ENCODE data around the gene ZC3H15. TPM values are rescaled to one million over a fixed set of nuclear protein-coding genes. Genes with fewer than 3 reads are reported as not detected.
A peak's percentile ranks its signal among the peaks of the same experiment; 100 is the strongest.

The ZC3H15 gene
- total RNA-seq, 1 donor from 2014 or later, result 17.5 TPM

DNA sequence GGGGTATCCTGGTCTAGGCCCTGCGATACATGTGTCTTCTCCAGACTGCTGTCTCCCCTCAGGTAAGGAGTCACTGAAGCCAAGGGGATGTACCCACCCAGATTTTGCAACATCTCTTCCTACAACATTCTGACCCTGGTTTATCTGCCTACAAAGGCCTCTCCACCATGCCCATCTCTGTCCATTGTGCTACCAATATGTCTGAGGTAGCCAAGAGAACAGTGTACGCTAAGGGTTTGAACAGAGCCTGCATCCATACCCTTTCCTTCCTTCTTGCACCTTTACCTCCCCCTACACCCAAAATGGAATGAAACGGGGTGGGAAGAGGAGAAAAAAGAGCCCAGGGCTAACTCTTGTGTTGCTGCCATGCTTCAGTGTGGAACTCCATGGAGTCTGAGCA is 11.9 kb downstream of the ZC3H15 start:
- intact Hi-C loops (cut with DNase I), result no loop called here
- no peak overlapping the region for H3K27ac ChIP-seq
- no peaks in the 10 kb centered on the region for H3K9me3 ChIP-seq
- peaks cover 32 to 60% of the 10 kb centered on the region in 2 donors for H3K36me3 ChIP-seq
- H3K27me3 ChIP-seq, result no peaks in the 10 kb centered on the region
- H3K4me3 ChIP-seq, result no peak overlapping the region
- DNase-seq (ENCODE audit: low spot score in 2 of 2), result no peak
- H3K4me1 ChIP-seq, result no peaks in the 10 kb centered on the region
- TF ChIP-seq, protein P1, sequence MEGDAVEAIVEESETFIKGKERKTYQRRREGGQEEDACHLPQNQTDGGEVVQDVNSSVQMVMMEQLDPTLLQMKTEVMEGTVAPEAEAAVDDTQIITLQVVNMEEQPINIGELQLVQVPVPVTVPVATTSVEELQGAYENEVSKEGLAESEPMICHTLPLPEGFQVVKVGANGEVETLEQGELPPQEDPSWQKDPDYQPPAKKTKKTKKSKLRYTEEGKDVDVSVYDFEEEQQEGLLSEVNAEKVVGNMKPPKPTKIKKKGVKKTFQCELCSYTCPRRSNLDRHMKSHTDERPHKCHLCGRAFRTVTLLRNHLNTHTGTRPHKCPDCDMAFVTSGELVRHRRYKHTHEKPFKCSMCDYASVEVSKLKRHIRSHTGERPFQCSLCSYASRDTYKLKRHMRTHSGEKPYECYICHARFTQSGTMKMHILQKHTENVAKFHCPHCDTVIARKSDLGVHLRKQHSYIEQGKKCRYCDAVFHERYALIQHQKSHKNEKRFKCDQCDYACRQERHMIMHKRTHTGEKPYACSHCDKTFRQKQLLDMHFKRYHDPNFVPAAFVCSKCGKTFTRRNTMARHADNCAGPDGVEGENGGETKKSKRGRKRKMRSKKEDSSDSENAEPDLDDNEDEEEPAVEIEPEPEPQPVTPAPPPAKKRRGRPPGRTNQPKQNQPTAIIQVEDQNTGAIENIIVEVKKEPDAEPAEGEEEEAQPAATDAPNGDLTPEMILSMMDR (IDR thresholded peaks at IDR 0.05), result no peak

DNA sequence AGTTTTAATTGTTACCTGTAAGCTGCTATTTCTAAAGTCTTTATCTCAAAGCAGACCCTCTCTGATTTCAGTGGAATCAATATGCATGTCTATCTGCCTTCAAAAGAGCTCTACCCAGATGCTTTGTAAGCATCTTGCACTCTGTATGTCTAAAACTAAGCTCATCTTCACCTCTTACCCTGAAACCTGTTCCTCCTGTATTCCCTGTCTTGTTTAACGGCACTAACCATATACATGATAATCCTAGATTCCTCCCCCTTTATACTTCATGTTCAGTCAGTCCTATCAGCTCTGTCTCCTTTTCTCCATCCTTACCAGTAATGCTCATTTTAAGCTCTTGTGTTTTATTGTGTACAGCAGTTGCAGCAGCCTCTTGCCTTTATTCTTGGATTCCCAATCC is 12.8 kb downstream of the ZC3H15 start:
- no peak overlapping the region for H3K27ac ChIP-seq
- no peak for DNase-seq (ENCODE audit: low spot score in 2 of 2)
- H3K27me3 ChIP-seq, result no peaks in the 10 kb centered on the region
- H3K4me1 ChIP-seq, result no peaks in the 10 kb centered on the region
- no peaks in the 10 kb centered on the region for H3K9me3 ChIP-seq
- TF ChIP-seq, protein P1 (IDR thresholded peaks at IDR 0.05), result no peak
- intact Hi-C loops (cut with DNase I), result no loop called here
- H3K4me3 ChIP-seq, result no peak overlapping the region
- peaks cover 32 to 67% of the 10 kb centered on the region in 2 donors for H3K36me3 ChIP-seq

DNA sequence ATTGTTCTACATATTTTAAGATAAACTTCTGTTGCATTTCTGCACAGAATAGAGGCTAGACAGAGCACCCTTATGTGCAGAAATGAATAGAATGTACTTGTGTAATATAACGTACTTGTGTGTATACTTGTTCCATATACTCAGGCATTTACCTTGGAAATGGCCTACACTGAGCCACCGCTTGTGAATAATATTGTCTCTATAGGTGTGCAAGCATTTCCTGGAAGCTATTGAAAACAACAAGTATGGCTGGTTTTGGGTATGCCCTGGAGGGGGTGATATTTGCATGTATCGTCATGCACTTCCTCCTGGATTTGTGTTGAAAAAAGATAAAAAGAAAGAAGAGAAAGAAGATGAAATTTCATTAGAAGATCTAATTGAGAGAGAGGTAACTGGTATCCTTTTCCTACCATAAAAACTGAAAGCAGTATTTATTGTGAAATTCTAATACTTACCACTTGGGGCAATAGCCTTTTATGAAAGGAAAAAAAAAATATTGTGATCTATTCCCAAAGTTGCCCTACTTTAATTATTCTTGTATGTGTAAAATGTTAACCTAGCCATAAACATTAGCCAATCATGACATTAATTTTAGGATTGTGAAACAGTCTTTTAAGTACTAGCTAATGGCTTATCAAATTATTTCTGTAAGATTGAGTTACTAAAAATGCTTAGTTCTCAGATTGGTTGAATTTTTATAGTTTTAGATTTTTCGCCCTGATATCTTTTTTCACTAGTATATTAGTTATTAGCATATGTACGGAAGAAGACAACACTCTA is 18.0 kb downstream of the ZC3H15 start:
- no peaks in the 10 kb centered on the region for H3K27me3 ChIP-seq
- no peak for DNase-seq (ENCODE audit: low spot score in 2 of 2)
- H3K4me3 ChIP-seq, result no peak overlapping the region
- H3K9me3 ChIP-seq, result no peaks in the 10 kb centered on the region
- peaks cover 50 to 75% of the 10 kb centered on the region in 2 donors for H3K36me3 ChIP-seq
- H3K27ac ChIP-seq, result no peak overlapping the region
- TF ChIP-seq, protein P1 (IDR thresholded peaks at IDR 0.05), result peak; percentile 25 to 61 (median 53)
- intact Hi-C loops (cut with DNase I), result loop anchor here (1.0 kb wide), 1 partner anchor 137 kb away; no protein-coding TSS in a partner anchor
- H3K4me1 ChIP-seq, result no peaks in the 10 kb centered on the region

DNA sequence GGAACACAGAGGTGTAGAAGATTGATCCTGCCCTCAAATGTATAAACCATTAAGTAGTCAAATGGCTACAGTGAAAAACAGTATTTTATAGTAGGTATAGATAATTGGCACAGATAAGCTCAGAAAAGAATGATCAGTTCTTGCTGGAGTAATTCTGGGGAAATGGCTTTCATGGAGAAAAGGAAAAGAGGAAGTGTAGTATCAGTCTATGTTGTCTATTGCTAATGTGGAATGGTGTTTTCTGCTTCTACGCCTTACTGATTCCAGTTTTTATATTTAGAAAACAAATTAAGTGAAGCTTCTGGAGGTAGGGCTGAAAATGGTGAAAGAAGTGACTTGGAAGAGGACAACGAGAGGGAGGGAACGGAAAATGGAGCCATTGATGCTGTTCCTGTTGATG is 22.2 kb downstream of the ZC3H15 start:
- Histone ChIP-seq H3K27me3 (no peaks in the 10 kb centered on the region), H3K27ac (no peak overlapping the region), H3K9me3 (no peaks in the 10 kb centered on the region), H3K36me3 (peaks cover 45 to 62% of the 10 kb centered on the region in 2 donors), H3K4me1 (no peaks in the 10 kb centered on the region), H3K4me3 (no peak overlapping the region)
- intact Hi-C loops (cut with DNase I), result no loop called here
- DNase-seq (ENCODE audit: low spot score in 2 of 2), result no peak
- TF ChIP-seq, protein P1 (IDR thresholded peaks at IDR 0.05), result no peak

DNA sequence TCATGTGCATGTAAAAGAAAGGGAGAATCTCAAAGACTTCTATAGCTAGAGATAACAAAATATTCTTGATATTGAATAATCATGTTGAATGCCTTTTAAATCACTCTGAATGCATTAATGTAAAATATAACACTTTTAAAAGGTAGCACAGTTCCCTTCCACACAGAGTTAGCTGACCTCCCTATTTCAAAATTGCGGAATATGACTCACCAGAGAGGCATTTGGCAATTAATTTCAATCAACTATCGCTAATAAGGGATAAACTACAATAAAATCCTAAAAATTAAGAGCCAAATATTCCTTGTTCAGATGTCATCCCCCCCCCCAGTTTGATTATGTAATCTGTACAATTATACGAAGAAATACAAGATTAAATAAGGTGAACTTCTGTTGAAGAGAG is 29.3 kb downstream of the ZC3H15 start:
- Histone ChIP-seq H3K9me3 (no peaks in the 10 kb centered on the region), H3K36me3 (peaks cover 7 to 22% of the 10 kb centered on the region in 2 donors), H3K4me3 (no peak overlapping the region), H3K27me3 (no peaks in the 10 kb centered on the region), H3K27ac (no peak overlapping the region), H3K4me1 (no peaks in the 10 kb centered on the region)
- TF ChIP-seq, protein P1 (IDR thresholded peaks at IDR 0.05), result no peak
- no peak for DNase-seq (ENCODE audit: low spot score in 2 of 2)
- intact Hi-C loops (cut with DNase I), result no loop called here
